OCI-LY1 (cell line): ENCODE measurements around the gene AIMP1.
A peak's percentile ranks its signal among the peaks of the same experiment; 100 is the strongest.

ENCODE experiments used
- CTCF ChIP-seq: fragments of 200-600 bp; sonication (generic), shearing (Covaris generic); IDR thresholded peaks from 2 replicates; pipeline ENCODE4 v1.5.1; 2017; ENCODE audit warnings: mild to moderate bottlenecking, antibody characterized with exemption, low read length, moderate library complexity, mixed read lengths
- EZH2 ChIP-seq: fragments of 200-600 bp; sonication (generic), shearing (Covaris generic); IDR thresholded peaks from 2 replicates; pipeline ENCODE4 v1.8.0; 2017; ENCODE audit warnings: borderline replicate concordance, mixed run types, mild to moderate bottlenecking, antibody characterized with exemption, low read length, moderate library complexity, mixed read lengths

- TF ChIP-seq CTCF (peak; percentile 69), EZH2 (no peak)
Measured at GRCh38 chr4:106329041-106329618, 12.8 kb downstream of the AIMP1 start.
